ENCODE data around the gene ZBTB20.

DNA sequence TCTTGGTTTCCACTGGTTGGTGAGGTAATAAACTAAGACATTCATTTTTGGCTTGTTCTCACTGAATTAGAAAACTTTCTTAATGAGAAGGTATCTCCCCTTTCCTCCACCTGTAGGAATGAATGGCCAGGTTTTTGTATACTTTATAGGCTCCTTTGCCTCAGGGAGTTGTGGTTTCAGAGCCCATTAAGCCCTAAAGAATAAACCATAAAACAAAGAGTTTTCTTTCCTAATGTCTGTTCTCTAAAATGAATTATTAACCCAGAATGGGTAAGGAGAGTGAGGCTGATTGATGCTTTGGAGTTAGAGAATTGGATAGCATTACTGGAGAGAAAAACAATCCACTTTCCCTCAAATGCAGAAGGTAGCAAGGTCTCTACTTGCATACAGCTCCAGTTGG, 785.7 kb downstream of the ZBTB20 start:
- TF ChIP-seq POLR2A (IDR thresholded peaks at IDR 0.05): no peak
- TF ChIP-seq, protein P1, sequence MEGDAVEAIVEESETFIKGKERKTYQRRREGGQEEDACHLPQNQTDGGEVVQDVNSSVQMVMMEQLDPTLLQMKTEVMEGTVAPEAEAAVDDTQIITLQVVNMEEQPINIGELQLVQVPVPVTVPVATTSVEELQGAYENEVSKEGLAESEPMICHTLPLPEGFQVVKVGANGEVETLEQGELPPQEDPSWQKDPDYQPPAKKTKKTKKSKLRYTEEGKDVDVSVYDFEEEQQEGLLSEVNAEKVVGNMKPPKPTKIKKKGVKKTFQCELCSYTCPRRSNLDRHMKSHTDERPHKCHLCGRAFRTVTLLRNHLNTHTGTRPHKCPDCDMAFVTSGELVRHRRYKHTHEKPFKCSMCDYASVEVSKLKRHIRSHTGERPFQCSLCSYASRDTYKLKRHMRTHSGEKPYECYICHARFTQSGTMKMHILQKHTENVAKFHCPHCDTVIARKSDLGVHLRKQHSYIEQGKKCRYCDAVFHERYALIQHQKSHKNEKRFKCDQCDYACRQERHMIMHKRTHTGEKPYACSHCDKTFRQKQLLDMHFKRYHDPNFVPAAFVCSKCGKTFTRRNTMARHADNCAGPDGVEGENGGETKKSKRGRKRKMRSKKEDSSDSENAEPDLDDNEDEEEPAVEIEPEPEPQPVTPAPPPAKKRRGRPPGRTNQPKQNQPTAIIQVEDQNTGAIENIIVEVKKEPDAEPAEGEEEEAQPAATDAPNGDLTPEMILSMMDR (IDR thresholded peaks at IDR 0.05): no peak
